ENCODE data around the gene IL17B. TPM values are rescaled to one million over a fixed set of nuclear protein-coding genes. Genes with fewer than 3 reads are reported as not detected.

Gene IL17B
- total and polyA plus RNA-seq, 2 of the 13 experiments (the other 11 are each of a cell fraction or from before 2014, with no cell fraction given): 0.29 to 2.6 TPM

GRCh38 chr5:149326611-149327010 lies 52.5 kb downstream of the IL17B start:
- no peak overlapping the region for H3K27ac ChIP-seq (ENCODE audit: extremely low read length, insufficient read depth, low read length)
- H3K27me3 ChIP-seq (ENCODE audit: control insufficient read depth in 1 of 2, insufficient read depth in 2 of 2, low read length in 2 of 2): 0 out of 5 replicates have a peak, but pooled peaks cover 0 to 1% of the 10 kb centered on the region in 2 experiments
- ChIA-PET POLR2A (interaction anchor here (1.5 kb wide), 1 partner anchor 10 kb away, joined by 3 read pairs; no protein-coding TSS in a partner anchor), CTCF (ENCODE audit: low intra/inter-chr PET ratio, low total read pairs) (no interaction called here)
- TF ChIP-seq ZNF672 (CRISPR knock-in tag; IDR thresholded peaks at IDR 0.05) (no peak), MEIS2 (CRISPR knock-in tag; IDR thresholded peaks at IDR 0.05) (no peak), ZNF710 (CRISPR knock-in tag; IDR thresholded peaks at IDR 0.05; ENCODE audit: borderline replicate concordance) (no peak), NFE2L2 (IDR thresholded peaks at IDR 0.05; ENCODE audit: low read length) (no peak), ZNF383 (CRISPR knock-in tag; IDR thresholded peaks at IDR 0.05; ENCODE audit: borderline replicate concordance) (no peak), TP53 (CRISPR knock-in tag; conservative IDR thresholded peaks at IDR 0.05) (no peak), ZNF878 (CRISPR knock-in tag; IDR thresholded peaks at IDR 0.05) (no peak), ZNF10 (CRISPR knock-in tag; IDR thresholded peaks at IDR 0.05; ENCODE audit: borderline replicate concordance, low read depth) (no peak), E2F5 (CRISPR knock-in tag; conservative IDR thresholded peaks at IDR 0.05) (no peak), ZIK1 (CRISPR knock-in tag; IDR thresholded peaks at IDR 0.05; ENCODE audit: borderline replicate concordance, low read depth) (no peak)
- H3K9ac ChIP-seq (ENCODE audit: insufficient read depth, low read depth, low read length): no peak overlapping the region
- H3K79me2 ChIP-seq (ENCODE audit: insufficient read depth, low read length): no peaks in the 10 kb centered on the region
- 75% methylated on average over 3 of the region's 3 CpGs for WGBS (ENCODE audit: low lambda C conversion rate)
- H3K4me2 ChIP-seq (ENCODE audit: low read depth, low read length): no peak overlapping the region
- no peak for FAIRE-seq
- ATAC-seq: no peak
- H3K4me3 ChIP-seq (replicated peaks in 1 of 3; ENCODE audit: insufficient read depth in 1 of 3, low read depth in 2 of 3, low read length in 3 of 3): no peak overlapping the region
- intact Hi-C loops (cut with micrococcal nuclease; ENCODE audit: unreplicated experiment): no loop called here
- peaks cover 47% of the 10 kb centered on the region for H3K4me1 ChIP-seq (ENCODE audit: insufficient read depth, low read length)
- H2AFZ ChIP-seq (ENCODE audit: low read length): no peak overlapping the region
- H4K20me1 ChIP-seq (ENCODE audit: insufficient read depth, low read length): no peaks in the 10 kb centered on the region
- BruUV-seq (replicated peaks): no TSS peak
- DNase-seq (ENCODE audit: low spot score): no peak
- in situ Hi-C loops (cut with HindIII; ENCODE audit: extremely low pct_ligation_motif_present, low pct_unique_long_range_greater_than_20kb): no loop called here
- no peaks in the 10 kb centered on the region for H3K9me3 ChIP-seq (ENCODE audit: low read length)
- no peaks in the 10 kb centered on the region for H3K36me3 ChIP-seq (replicated peaks in 1 of 2; ENCODE audit: control insufficient read depth in 1 of 2, insufficient read depth in 2 of 2, low read length in 2 of 2)
